ENCODE data around the gene MRPL4. TPM values are rescaled to one million over a fixed set of nuclear protein-coding genes. Genes with fewer than 3 reads are reported as not detected.
"Not testable (repeated sequence)": the region's sequence is repeated elsewhere in the genome, so short reads cannot be mapped to it uniquely, and the experiment has no call there.

MRPL4 gene
- total RNA-seq, 1 experiment from 2014 or later, result 57.6 TPM

GRCh38 chr19:10230173-10230860, 21.7 kb upstream of the MRPL4 start:
- DNase-seq (ENCODE audit: low read depth), result no peak

- peak; percentile 76 for DNase-seq (ENCODE audit: low read depth)
These were observed 21.0 kb upstream of the MRPL4 start, which contains the start of gene S1PR2 for GRCh38 chr19:10230861-10231611. Gene S1PR2, minus strand, starts transcription at chr19:10231331. Its CDS starts 6,426 bp downstream, at chr19:10224905.

GRCh38 chr19:10231612-10232228, 20.3 kb upstream of the MRPL4 start:
- no peak for DNase-seq (ENCODE audit: low read depth)

GRCh38 chr19:10233946-10234345, 18.1 kb upstream of the MRPL4 start:
- no peak for DNase-seq (ENCODE audit: low read depth)

GRCh38 chr19:10235003-10235402, 17.0 kb upstream of the MRPL4 start:
- DNase-seq (ENCODE audit: low read depth), result no peak

- not testable (repeated sequence) for DNase-seq (ENCODE audit: low read depth)
These were observed 16.6 kb upstream of the MRPL4 start for GRCh38 chr19:10235409-10235808.

- no peak for DNase-seq (ENCODE audit: low read depth)
These were observed 14.3 kb upstream of the MRPL4 start for GRCh38 chr19:10237702-10238101.

GRCh38 chr19:10238172-10238783, 13.7 kb upstream of the MRPL4 start:
- peak; percentile 57 for DNase-seq (ENCODE audit: low read depth)

GRCh38 chr19:10241826-10242449, 10.1 kb upstream of the MRPL4 start:
- DNase-seq (ENCODE audit: low read depth), result not testable (repeated sequence)

- no peak for DNase-seq (ENCODE audit: low read depth)
These were observed 8.4 kb upstream of the MRPL4 start for GRCh38 chr19:10243606-10244005.

- no peak for DNase-seq (ENCODE audit: low read depth)
These were observed 6.7 kb upstream of the MRPL4 start for GRCh38 chr19:10245189-10245939.

GRCh38 chr19:10246511-10246910, 5.5 kb upstream of the MRPL4 start:
- no peak for DNase-seq (ENCODE audit: low read depth)

- no peak for DNase-seq (ENCODE audit: low read depth)
These were observed 693 bp downstream of the MRPL4 start for GRCh38 chr19:10252707-10253106.

GRCh38 chr19:10254244-10254643, 2.2 kb downstream of the MRPL4 start:
- no peak for DNase-seq (ENCODE audit: low read depth)

- DNase-seq (ENCODE audit: low read depth), result no peak
These were observed 3.3 kb downstream of the MRPL4 start for GRCh38 chr19:10255358-10255757.

- no peak for DNase-seq (ENCODE audit: low read depth)
These were observed 4.5 kb downstream of the MRPL4 start for GRCh38 chr19:10256551-10256950.

GRCh38 chr19:10256970-10257615, 5.1 kb downstream of the MRPL4 start:
- DNase-seq (ENCODE audit: low read depth), result no peak

- no peak for DNase-seq (ENCODE audit: low read depth)
These were observed 6.2 kb downstream of the MRPL4 start for GRCh38 chr19:10258080-10258710.

GRCh38 chr19:10259162-10259905, 7.3 kb downstream of the MRPL4 start:
- peak; percentile 73 for DNase-seq (ENCODE audit: low read depth)

All from RPMI7951 (cell line).